ENCODE measurements around the gene RGS6.

The RGS6 gene

GRCh38 chr14:72333357-72333756 is 401.1 kb downstream of the RGS6 start:
- Mint-ChIP-seq H3K36me3 (ENCODE audit: low read depth) (no peaks in the 10 kb centered on the region), H3K4me1 (ENCODE audit: low read depth) (no peaks in the 10 kb centered on the region), H3K9me3 (no peaks in the 10 kb centered on the region), H3K27ac (no peak overlapping the region), H3K27me3 (peaks cover 17% of the 10 kb centered on the region), H3K4me3 (no peak overlapping the region)

GRCh38 chr14:72336311-72336980 is 404.2 kb downstream of the RGS6 start:
- no peaks in the 10 kb centered on the region for H3K4me1 Mint-ChIP-seq (ENCODE audit: low read depth)
- H3K36me3 Mint-ChIP-seq (ENCODE audit: low read depth), result no peaks in the 10 kb centered on the region
- no peaks in the 10 kb centered on the region for H3K9me3 Mint-ChIP-seq
- peaks cover 20% of the 10 kb centered on the region for H3K27me3 Mint-ChIP-seq
- no peak overlapping the region for H3K27ac Mint-ChIP-seq
- no peak overlapping the region for H3K4me3 Mint-ChIP-seq

- Mint-ChIP-seq H3K4me1 (ENCODE audit: low read depth) (no peaks in the 10 kb centered on the region), H3K4me3 (no peak overlapping the region), H3K27ac (no peak overlapping the region)
Observed at GRCh38 chr14:72341237-72341636, 409.0 kb downstream of the RGS6 start.

GRCh38 chr14:72341686-72342085 is 409.5 kb downstream of the RGS6 start:
- H3K27me3 Mint-ChIP-seq, result peaks cover 5% of the 10 kb centered on the region
- no peak overlapping the region for H3K27ac Mint-ChIP-seq
- no peaks in the 10 kb centered on the region for H3K4me1 Mint-ChIP-seq (ENCODE audit: low read depth)
- no peaks in the 10 kb centered on the region for H3K9me3 Mint-ChIP-seq
- no peak overlapping the region for H3K4me3 Mint-ChIP-seq
- H3K36me3 Mint-ChIP-seq (ENCODE audit: low read depth), result no peaks in the 10 kb centered on the region

More at GRCh38 chr14:72341237-72341636, 409.0 kb downstream of the RGS6 start:
- peaks cover 5% of the 10 kb centered on the region for H3K27me3 Mint-ChIP-seq
- H3K36me3 Mint-ChIP-seq (ENCODE audit: low read depth), result no peaks in the 10 kb centered on the region
- H3K9me3 Mint-ChIP-seq, result no peaks in the 10 kb centered on the region

GRCh38 chr14:72347118-72347517 is 414.9 kb downstream of the RGS6 start:
- Mint-ChIP-seq H3K27ac (no peak overlapping the region), H3K4me3 (no peak overlapping the region), H3K36me3 (ENCODE audit: low read depth) (no peaks in the 10 kb centered on the region), H3K4me1 (ENCODE audit: low read depth) (no peaks in the 10 kb centered on the region), H3K9me3 (no peaks in the 10 kb centered on the region), H3K27me3 (peaks cover 13% of the 10 kb centered on the region)

GRCh38 chr14:72350215-72350614 is 418.0 kb downstream of the RGS6 start:
- Mint-ChIP-seq H3K36me3 (ENCODE audit: low read depth) (no peaks in the 10 kb centered on the region), H3K27me3 (peaks cover 14% of the 10 kb centered on the region), H3K4me3 (no peak overlapping the region), H3K9me3 (no peaks in the 10 kb centered on the region), H3K27ac (no peak overlapping the region), H3K4me1 (ENCODE audit: low read depth) (no peaks in the 10 kb centered on the region)

GRCh38 chr14:72352012-72352411 is 419.8 kb downstream of the RGS6 start:
- Mint-ChIP-seq H3K36me3 (ENCODE audit: low read depth) (no peaks in the 10 kb centered on the region), H3K4me1 (ENCODE audit: low read depth) (no peaks in the 10 kb centered on the region), H3K27ac (no peak overlapping the region), H3K4me3 (no peak overlapping the region), H3K9me3 (no peaks in the 10 kb centered on the region), H3K27me3 (peaks cover 18% of the 10 kb centered on the region)

- Mint-ChIP-seq H3K9me3 (no peaks in the 10 kb centered on the region), H3K4me3 (no peak overlapping the region), H3K27ac (no peak overlapping the region), H3K27me3 (peaks cover 4% of the 10 kb centered on the region), H3K36me3 (ENCODE audit: low read depth) (no peaks in the 10 kb centered on the region), H3K4me1 (ENCODE audit: low read depth) (no peaks in the 10 kb centered on the region)
Observed at GRCh38 chr14:72366619-72367018, 434.4 kb downstream of the RGS6 start.

- H3K27me3 Mint-ChIP-seq, result peaks cover 13% of the 10 kb centered on the region
Observed at GRCh38 chr14:72369106-72369505, 436.9 kb downstream of the RGS6 start.

GRCh38 chr14:72377016-72377415 is 444.8 kb downstream of the RGS6 start:
- no peak overlapping the region for H3K4me3 Mint-ChIP-seq
- peaks cover 19% of the 10 kb centered on the region for H3K9me3 Mint-ChIP-seq
- no peak overlapping the region for H3K27ac Mint-ChIP-seq
- H3K36me3 Mint-ChIP-seq (ENCODE audit: low read depth), result peaks cover 4% of the 10 kb centered on the region
- H3K27me3 Mint-ChIP-seq, result peaks cover 41% of the 10 kb centered on the region
- peaks cover 7% of the 10 kb centered on the region for H3K4me1 Mint-ChIP-seq (ENCODE audit: low read depth)

More at GRCh38 chr14:72369106-72369505, 436.9 kb downstream of the RGS6 start:
- H3K36me3 Mint-ChIP-seq (ENCODE audit: low read depth), result no peaks in the 10 kb centered on the region
- no peaks in the 10 kb centered on the region for H3K4me1 Mint-ChIP-seq (ENCODE audit: low read depth)
- no peak overlapping the region for H3K4me3 Mint-ChIP-seq
- no peak overlapping the region for H3K27ac Mint-ChIP-seq
- H3K9me3 Mint-ChIP-seq, result no peaks in the 10 kb centered on the region

- H3K9me3 Mint-ChIP-seq, result peaks cover 16% of the 10 kb centered on the region
- H3K27me3 Mint-ChIP-seq, result peaks cover 43% of the 10 kb centered on the region
- peaks cover 4% of the 10 kb centered on the region for H3K36me3 Mint-ChIP-seq (ENCODE audit: low read depth)
- H3K4me3 Mint-ChIP-seq, result no peak overlapping the region
- H3K4me1 Mint-ChIP-seq (ENCODE audit: low read depth), result peaks cover 7% of the 10 kb centered on the region
- H3K27ac Mint-ChIP-seq, result no peak overlapping the region
Observed at GRCh38 chr14:72380456-72380855, 448.2 kb downstream of the RGS6 start.

- Mint-ChIP-seq H3K36me3 (ENCODE audit: low read depth) (no peaks in the 10 kb centered on the region), H3K4me1 (ENCODE audit: low read depth) (peaks cover 7% of the 10 kb centered on the region), H3K27me3 (peaks cover 26% of the 10 kb centered on the region), H3K4me3 (no peak overlapping the region), H3K27ac (no peak overlapping the region), H3K9me3 (no peaks in the 10 kb centered on the region)
Observed at GRCh38 chr14:72383865-72384264, 451.6 kb downstream of the RGS6 start.

- Mint-ChIP-seq H3K27me3 (peaks cover 10% of the 10 kb centered on the region), H3K4me3 (no peak overlapping the region), H3K27ac (no peak overlapping the region), H3K36me3 (ENCODE audit: low read depth) (no peaks in the 10 kb centered on the region), H3K9me3 (no peaks in the 10 kb centered on the region), H3K4me1 (ENCODE audit: low read depth) (no peaks in the 10 kb centered on the region)
Observed at GRCh38 chr14:72387726-72388125, 455.5 kb downstream of the RGS6 start.

GRCh38 chr14:72389200-72389599 is 457.0 kb downstream of the RGS6 start:
- Mint-ChIP-seq H3K27me3 (peaks cover 10% of the 10 kb centered on the region), H3K36me3 (ENCODE audit: low read depth) (no peaks in the 10 kb centered on the region), H3K27ac (no peak overlapping the region), H3K4me1 (ENCODE audit: low read depth) (no peaks in the 10 kb centered on the region), H3K9me3 (peaks cover 8% of the 10 kb centered on the region), H3K4me3 (no peak overlapping the region)

- Mint-ChIP-seq H3K27ac (no peak overlapping the region), H3K9me3 (no peaks in the 10 kb centered on the region), H3K4me1 (ENCODE audit: low read depth) (peaks cover 12% of the 10 kb centered on the region), H3K4me3 (no peak overlapping the region), H3K36me3 (ENCODE audit: low read depth) (no peaks in the 10 kb centered on the region), H3K27me3 (peaks cover 59% of the 10 kb centered on the region)
Observed at GRCh38 chr14:72401101-72401625, 468.9 kb downstream of the RGS6 start.
